ENCODE results near the gene LEUTX. TPM values are rescaled to one million over a fixed set of nuclear protein-coding genes. Genes with fewer than 3 reads are reported as not detected.

LEUTX gene
- total and polyA plus RNA-seq, 4 donors: not detected

GRCh38 chr19:39828654-39829032 is 50.0 kb downstream of the LEUTX start:
- H3K36me3 ChIP-seq (ENCODE audit: control insufficient read depth in 4 of 4, insufficient read depth in 3 of 4, low read depth in 1 of 4, low read length in 3 of 4): peaks cover 0 to 38% (median 7%) of the 10 kb centered on the region in 4 donors
- no peak overlapping the region for H3K27ac ChIP-seq (ENCODE audit: low read depth in 1 of 2, low read length in 2 of 2)
- no peaks in the 10 kb centered on the region for H3K27me3 ChIP-seq (ENCODE audit: control insufficient read depth in 4 of 4, insufficient read depth in 4 of 4, low read length in 3 of 4)
- no peak overlapping the region for H3K4me3 ChIP-seq (ENCODE audit: low read depth in 1 of 3, low read length in 3 of 3)
- peaks cover 5 to 31% (median 26%) of the 10 kb centered on the region in 4 donors for H3K4me1 ChIP-seq (ENCODE audit: control insufficient read depth in 4 of 4, insufficient read depth in 4 of 4, low read length in 3 of 4)
- H3K9ac ChIP-seq (ENCODE audit: low read depth in 1 of 2, low read length in 2 of 2): no peak overlapping the region
- WGBS: 75% methylated on average over 5 of the region's 5 CpGs
- TF ChIP-seq FOXA1 (IDR thresholded peaks at IDR 0.05): no peak
- no peak for TF ChIP-seq MAX (IDR thresholded peaks at IDR 0.05)
- no peak for TF ChIP-seq YY1 (IDR thresholded peaks at IDR 0.05)
- TF ChIP-seq HNF4G (IDR thresholded peaks at IDR 0.05): no peak
- no peak for TF ChIP-seq CTCF (IDR thresholded peaks at IDR 0.05; ENCODE audit: low read depth, low read length, missing input control)
- TF ChIP-seq RAD21 (IDR thresholded peaks at IDR 0.05): no peak
- no peak for TF ChIP-seq NR2F2 (IDR thresholded peaks at IDR 0.05)
- TF ChIP-seq TAF1 (conservative IDR thresholded peaks at IDR 0.05): no peak
- TF ChIP-seq JUND (IDR thresholded peaks at IDR 0.05): no peak
- TF ChIP-seq FOXA2 (IDR thresholded peaks at IDR 0.05): no peak
- no peak for TF ChIP-seq EGR1 (IDR thresholded peaks at IDR 0.05; ENCODE audit: low read depth in 2 of 2)
- TF ChIP-seq, protein P1, sequence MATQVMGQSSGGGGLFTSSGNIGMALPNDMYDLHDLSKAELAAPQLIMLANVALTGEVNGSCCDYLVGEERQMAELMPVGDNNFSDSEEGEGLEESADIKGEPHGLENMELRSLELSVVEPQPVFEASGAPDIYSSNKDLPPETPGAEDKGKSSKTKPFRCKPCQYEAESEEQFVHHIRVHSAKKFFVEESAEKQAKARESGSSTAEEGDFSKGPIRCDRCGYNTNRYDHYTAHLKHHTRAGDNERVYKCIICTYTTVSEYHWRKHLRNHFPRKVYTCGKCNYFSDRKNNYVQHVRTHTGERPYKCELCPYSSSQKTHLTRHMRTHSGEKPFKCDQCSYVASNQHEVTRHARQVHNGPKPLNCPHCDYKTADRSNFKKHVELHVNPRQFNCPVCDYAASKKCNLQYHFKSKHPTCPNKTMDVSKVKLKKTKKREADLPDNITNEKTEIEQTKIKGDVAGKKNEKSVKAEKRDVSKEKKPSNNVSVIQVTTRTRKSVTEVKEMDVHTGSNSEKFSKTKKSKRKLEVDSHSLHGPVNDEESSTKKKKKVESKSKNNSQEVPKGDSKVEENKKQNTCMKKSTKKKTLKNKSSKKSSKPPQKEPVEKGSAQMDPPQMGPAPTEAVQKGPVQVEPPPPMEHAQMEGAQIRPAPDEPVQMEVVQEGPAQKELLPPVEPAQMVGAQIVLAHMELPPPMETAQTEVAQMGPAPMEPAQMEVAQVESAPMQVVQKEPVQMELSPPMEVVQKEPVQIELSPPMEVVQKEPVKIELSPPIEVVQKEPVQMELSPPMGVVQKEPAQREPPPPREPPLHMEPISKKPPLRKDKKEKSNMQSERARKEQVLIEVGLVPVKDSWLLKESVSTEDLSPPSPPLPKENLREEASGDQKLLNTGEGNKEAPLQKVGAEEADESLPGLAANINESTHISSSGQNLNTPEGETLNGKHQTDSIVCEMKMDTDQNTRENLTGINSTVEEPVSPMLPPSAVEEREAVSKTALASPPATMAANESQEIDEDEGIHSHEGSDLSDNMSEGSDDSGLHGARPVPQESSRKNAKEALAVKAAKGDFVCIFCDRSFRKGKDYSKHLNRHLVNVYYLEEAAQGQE (IDR thresholded peaks at IDR 0.05): no peak
- TF ChIP-seq GABPA (IDR thresholded peaks at IDR 0.05 in 1 of 2, conservative IDR thresholded peaks at IDR 0.05 in 1 of 2): no peak
- no peak for TF ChIP-seq RXRA (IDR thresholded peaks at IDR 0.05)
- no peak for TF ChIP-seq SP1 (IDR thresholded peaks at IDR 0.05)
- TF ChIP-seq ZBTB33 (IDR thresholded peaks at IDR 0.05): no peak
- no peak for TF ChIP-seq HNF4A (conservative IDR thresholded peaks at IDR 0.05)
- no peak for TF ChIP-seq ATF3 (IDR thresholded peaks at IDR 0.05)
- H3K9me3 ChIP-seq (ENCODE audit: control insufficient read depth in 4 of 4, low read length in 3 of 4): no peaks in the 10 kb centered on the region
- DNase-seq (ENCODE audit: low spot score): no peak

All from liver (tissue), 9 donors.